ENCODE measurements around the gene CD93.

CD93 gene

DNA sequence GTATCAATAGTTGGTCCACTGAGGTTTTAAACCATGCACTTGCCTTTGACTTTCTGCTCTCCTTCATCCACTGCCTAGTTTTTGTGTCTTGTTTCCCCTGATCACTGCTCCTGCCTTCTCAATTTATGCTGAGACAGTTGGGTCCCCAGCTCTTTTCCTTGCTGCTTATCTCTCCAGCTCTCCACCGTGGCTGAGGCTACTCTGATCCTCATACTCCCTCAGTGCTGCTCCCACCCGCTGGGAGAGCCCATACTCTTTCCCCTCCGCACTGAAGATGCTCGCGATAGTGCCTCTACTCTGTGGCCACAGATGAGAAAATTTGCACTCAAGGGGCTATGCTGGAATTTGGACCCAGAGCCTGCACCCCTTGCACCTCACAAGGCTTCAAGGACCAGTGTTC lies 33.2 kb downstream of the CD93 start:
- no peak for DNase-seq

DNA sequence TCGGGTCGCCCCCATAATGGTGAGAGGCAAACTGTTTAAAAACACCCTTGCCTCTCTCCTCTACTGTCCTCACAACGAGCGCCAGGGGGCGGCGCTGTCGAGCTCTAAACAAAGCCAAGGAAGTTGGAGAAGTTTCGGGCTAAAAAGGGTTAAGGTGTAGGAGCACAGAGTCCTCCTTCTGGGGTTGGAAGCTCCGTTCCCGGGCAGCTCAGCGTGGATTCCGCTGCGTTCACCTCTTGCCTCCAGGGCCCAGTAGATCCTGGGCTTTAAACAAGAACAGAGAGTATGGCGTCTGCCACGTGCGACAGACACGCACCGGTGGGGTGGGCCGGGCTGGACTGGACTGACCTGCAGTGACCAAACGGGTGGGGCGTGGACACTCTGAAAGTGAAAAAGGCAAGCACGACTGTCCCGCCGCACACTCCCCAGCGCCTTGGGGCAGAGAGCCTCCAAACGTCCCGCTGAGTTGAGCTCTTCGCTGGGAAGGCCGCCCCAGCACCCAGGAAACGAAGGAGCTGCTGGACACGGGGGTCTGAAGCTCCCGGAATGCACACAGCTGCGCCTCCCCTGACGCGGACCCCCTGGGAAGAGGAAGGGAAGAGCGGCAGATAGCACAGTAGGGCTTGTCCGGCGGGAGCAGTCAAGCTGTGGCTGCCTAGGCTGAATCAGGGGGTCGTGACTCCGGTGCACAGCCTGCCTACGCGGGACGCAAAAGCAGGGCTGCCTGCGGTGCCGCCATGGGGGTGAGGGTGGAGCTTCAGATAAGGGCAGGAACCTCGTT lies 35.1 kb downstream of the CD93 start:
- peak; percentile 76 for DNase-seq

DNA sequence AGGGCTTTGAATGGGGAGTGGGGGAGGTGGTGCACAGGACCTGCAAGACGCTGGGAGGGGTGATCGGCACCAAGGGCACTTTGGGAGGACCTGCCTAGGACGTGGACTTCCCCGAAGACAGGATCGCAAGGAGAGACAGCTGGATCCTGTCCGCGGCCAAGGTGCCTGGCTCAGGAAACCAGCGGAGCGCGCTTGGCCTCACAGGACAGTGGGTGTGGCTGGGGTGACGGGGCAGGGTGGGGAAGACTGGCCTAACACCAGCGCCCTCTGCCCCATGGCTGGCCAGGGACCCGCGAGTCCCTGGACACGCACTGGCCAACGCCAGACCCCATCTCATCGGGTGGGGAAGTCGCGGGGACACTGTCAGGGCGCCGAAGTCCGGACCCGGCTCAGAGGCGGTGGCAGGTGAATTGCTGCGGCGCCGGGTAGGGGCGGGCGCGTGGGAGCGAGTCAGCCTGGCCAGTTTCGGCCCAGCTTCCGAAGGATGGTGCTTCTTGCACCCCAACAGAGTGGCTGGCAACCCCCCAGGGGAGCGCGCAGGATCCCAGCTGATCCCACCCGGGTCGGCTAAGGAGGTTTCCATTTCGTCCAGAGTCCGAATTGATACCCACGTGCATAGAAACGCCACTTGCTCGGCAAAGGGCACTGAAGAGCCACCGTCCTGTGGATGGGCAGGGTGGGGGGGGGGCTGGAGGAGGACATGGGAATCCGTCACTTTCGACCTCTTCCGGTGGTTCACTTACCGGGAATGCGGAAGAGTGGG lies 35.9 kb downstream of the CD93 start:
- DNase-seq = no peak

DNA sequence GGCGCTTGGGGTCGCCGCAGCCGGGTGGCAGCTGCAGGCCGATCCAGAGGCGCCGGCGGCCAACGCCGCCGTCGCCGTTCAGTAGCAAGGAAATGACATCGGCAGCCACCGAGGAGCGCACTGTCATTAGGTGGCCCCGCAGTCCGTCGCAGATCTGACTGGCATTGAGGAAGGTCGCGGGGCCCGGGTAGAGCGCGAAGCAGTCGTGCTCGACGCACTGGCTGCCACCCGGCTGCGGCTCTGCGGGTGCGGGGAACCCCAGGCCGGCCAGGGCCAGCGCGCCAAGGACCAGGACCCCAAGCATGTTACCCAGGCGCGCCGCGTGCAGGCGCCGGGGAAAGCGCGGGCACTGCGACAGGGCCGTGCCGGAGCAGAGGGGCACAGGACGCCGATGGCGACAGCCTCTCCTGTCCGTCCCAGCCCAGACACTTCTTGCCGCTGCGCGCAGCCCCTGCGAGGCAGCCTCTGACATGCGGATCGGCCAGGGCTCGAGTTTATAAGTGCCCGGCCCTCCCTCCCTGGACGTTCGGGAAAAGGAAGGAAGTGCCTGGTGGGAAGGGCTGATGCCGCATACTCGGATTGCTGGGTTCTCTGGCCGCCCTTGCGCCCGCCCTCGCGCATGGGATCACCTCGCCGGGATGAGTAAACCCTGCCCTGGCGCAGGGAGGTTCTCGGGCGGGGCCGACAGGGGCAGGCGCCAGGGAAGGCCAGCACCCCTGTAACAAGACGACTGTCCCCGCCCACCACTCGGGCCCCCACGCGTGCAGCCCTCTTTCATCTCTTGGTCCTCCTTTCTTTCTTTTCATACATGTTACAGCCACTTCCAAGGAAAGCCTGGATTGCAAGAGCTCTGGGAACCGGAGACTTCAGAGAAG lies 36.7 kb downstream of the CD93 start, which contains the start of gene THBD:
Gene THBD, minus strand, starts transcription at position 472 of the 875 bp plus-strand sequence. Its CDS starts 168 bp downstream, at position 304.
- DNase-seq = peak; percentile 27

DNA sequence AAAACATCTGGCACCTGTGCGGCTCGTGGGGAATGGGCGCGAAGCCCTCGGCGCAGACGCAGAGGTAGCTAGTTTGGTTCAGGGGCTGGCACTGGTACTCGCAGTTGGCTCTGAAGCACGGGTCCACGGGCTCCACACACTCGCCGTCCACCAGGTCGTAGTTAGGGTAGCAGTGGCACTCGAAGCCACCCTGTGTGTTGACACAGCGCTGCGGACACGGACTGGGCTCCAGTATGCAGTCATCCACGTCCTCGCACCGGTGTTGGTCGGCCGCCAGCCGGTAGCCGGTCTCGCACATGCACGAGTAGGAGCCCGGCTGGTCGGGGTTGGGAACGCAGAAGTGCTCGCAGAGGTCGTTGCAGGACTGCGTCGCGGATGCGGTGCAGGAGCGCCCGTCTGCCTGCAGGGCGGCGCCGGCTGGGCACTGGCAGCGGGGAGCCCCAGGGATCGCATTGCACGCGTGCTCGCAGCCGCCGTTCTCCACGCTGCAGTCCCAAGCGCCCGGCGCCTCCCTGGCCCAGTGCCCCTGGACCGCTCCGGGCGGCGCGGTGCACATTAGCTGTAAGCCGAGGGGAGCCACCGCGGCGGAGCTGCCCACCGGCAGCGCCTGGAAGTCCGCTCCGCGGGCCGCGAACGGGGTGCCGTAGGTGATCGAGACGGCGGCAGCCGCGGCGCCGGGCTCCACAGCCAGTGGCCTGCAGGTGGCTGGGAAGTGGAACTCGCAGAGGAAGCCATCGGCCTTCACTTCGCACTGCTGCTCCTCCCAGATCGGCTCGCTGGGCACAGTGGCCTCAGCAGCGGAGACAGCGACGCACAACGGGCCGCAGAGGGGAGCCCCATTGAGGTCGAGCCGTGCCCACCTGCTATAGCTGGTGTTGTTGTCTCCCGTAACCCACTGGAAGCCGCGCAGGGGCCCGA lies 37.6 kb downstream of the CD93 start:
- peak; percentile 70 for DNase-seq

DNA sequence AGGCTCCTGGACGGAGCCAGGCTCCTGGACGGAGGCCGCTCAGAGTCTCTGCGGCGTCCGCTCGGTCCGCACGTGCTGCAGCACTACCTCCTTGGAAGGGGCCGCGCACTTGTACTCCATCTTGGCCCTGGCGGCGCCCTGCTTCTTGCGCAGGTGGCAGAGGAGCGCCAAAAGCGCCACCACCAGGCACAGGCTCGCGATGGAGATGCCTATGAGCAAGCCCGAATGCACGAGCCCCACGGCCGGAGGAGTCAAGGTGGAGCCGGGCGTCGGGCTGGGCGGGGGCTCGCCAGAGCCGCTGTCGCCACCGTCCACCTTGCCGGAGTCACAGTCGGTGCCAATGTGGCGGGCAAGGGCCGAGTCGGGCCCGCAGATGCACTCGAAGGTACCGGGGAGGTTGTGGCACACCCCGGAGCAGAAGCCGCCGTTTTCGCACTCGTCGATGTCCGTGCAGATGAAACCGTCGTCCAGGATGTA lies 38.3 kb downstream of the CD93 start:
- peak; percentile 24 for DNase-seq

DNA sequence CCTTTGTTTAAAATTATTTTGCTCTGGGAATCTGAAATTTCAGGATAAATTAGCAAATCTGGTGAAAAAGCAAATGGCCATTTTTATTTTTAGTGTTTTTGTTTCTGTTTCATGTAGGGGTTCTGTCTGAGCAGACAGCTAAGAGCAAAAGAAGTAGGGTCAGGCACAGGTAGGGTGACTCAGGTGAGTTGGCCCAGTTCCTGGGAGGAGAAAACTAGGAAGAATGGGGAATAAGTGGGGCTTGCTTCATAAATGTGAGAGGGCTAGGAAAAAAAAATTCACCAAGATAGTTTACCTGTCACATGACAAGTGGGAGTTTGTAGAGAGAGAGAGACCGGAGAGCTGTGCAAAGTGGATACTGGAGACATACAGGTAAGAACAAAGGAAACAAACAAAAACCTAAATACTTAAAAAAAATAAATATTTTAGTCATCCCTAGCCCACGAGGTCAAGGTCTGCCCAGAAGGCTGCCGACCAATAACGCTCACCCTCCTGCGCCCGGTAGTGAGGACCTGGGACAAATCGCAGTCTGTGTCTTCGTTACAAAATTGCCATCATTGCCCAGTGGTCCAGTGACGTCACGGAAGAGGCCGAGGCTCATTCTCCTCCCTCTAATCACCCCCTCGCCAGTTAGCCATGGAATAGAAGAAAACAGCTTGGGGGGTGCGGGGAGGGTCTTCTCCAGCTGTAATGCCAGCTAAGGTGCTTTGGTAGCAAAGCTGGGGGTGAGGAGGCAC lies 39.0 kb downstream of the CD93 start:
- DNase-seq = no peak

DNA sequence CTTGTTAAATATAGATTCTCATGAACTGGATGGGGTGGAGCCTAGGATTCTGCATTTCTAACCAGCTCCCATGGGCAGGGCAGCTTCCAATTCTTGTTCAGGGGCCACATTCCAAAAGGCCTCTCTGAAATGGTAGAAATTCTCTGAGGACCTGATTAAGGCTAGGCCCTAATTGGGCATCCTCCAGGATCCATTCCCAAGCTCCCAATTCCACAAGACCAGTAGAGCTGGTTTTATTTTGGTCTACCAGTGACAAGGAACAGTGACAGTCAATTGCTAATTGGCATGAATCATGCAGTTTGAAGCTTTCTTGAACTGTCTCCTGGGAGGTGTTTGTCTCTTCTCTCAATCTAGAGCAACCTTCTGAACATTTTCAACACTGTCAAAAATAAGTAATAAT lies 39.7 kb downstream of the CD93 start:
- no peak for DNase-seq

DNA sequence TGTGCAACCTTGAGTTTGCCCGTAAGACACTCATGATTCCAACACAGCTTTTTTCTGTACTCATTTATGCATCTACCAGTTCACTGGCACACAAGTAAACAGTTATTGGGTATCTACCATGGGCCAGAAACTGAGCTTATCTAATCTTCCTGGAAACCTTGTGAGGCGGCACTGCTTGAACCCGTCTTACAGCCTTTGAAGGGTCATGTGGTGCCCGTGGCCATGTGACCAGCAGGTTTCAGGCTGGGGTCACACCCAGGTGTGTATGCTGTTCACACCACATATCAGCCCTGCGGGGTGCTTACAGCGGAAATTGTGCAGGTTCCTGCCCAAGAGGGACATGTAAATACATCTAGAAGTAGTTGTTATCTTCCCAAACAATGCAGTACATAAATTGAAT lies 42.7 kb downstream of the CD93 start:
- DNase-seq = no peak

DNA sequence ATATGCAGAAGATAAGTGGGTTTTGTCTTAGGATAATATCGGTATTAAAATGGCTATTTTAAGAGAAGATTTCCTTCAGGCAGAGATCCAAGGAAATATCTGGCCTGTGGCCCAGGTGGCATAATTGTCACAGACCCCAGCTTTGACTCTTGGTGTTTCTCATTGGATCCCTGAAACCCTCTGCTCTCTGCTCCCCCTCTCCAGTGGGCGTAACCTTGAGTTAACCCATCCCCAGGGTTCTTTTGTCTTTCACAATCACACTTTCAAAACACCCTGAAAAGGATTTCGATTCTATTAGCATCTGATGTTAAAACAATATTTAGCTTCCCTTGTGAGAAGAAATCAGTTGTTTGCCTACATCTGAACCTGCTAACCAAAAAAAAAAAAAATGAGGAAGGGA lies 43.9 kb downstream of the CD93 start:
- DNase-seq = no peak

DNA sequence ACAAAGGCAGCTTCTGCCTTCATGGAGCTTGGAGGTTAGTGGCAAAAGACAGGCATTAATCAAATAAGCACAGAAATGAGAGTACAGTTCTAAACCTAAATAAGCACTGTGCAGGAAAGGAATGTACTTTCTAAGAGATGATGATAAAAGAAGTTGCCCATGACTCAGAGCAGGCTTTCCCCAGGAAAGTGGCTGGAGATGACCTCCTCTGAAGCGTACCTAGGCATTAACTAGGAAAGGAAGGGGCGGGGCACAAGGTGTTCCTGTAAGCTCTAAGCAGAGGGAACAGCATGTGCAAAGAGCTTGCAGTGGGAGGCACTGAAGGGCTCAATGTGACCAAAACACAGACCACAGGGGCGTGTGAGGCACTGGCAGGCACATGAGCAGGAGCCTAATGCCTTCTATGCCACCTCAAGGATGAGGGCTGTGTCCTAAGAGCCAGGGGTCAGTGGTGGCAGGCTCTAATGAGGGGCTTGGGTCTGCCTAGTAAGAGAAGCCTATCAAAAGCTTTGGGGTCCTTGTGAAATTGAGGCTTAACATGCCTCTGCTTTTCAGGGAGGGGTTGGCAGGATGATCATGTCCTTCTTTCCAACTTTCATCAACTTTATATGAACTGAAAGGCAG lies 46.1 kb downstream of the CD93 start:
- DNase-seq = no peak

DNA sequence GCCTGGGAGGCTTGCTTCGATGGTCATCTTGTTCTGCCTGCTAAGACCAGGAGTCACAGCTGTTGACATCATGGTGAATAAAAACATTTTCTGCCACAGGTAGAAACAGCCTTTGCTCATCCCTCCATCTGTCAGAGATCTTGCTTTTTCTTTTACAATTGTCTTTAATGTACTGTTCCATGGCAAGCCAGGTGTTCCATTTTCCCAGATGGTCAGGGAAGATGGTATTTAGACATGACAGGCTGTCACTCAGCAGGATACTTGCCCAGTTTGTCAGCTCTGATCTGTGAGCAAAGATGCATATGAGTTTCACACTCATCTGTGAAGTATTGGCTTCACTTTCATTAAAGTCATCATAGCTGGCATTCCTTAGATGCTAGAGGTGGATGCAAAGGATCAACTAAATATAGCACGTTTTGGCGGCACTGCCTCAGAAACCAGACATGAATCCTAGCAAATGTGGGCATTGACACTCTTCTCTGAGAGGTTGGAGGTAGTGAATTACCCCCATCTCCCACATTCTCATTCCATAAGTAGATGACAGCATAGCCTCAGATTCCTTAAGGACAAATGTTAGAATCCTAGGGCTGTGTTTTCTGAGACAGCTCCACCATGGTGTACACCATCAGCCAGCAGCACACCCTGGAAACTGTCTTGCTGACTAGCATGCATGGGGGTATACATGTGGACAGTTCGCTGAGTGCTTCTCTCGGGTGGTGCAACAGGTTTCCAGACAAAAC lies 46.8 kb downstream of the CD93 start:
- DNase-seq = no peak

DNA sequence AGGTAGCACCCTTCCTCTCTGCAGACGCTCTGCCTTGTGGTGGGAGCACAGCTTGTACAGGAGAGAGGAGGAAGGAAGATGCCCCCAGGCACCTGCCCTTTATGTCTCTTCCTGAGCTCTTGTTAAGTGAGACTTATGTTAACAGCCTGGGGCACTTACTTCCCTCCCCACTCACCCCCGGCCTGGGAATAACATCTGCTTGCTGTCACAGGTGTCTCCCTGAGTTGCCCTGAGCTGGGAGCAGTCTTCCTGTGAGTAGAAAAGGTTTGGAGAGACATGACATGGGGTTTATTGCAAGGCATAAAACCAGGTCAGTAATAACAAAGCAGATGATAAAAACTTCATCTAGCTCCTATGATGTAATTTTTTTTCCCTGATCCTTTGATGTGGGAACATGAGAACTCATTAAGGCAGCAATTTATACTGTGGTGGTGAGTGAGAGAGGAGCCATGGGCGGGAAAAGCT lies 49.1 kb downstream of the CD93 start:
- DNase-seq = no peak

DNA sequence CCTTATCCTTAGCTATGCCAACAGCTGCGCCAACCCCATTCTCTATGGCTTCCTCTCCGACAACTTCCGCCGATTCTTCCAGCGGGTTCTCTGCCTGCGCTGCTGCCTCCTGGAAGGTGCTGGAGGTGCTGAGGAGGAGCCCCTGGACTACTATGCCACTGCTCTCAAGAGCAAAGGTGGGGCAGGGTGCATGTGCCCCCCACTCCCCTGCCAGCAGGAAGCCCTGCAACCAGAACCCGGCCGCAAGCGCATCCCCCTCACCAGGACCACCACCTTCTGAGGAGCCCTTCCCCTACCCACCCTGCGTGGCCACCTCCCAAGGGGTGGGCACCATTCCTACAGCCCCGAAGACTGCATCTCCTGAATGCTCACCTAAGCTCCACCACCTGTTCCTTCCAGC lies 49.8 kb downstream of the CD93 start:
- DNase-seq = no peak

DNA sequence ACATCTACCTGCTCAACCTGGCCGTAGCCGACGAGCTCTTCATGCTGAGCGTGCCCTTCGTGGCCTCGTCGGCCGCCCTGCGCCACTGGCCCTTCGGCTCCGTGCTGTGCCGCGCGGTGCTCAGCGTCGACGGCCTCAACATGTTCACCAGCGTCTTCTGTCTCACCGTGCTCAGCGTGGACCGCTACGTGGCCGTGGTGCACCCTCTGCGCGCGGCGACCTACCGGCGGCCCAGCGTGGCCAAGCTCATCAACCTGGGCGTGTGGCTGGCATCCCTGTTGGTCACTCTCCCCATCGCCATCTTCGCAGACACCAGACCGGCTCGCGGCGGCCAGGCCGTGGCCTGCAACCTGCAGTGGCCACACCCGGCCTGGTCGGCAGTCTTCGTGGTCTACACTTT lies 50.4 kb downstream of the CD93 start:
- no peak for DNase-seq

DNA sequence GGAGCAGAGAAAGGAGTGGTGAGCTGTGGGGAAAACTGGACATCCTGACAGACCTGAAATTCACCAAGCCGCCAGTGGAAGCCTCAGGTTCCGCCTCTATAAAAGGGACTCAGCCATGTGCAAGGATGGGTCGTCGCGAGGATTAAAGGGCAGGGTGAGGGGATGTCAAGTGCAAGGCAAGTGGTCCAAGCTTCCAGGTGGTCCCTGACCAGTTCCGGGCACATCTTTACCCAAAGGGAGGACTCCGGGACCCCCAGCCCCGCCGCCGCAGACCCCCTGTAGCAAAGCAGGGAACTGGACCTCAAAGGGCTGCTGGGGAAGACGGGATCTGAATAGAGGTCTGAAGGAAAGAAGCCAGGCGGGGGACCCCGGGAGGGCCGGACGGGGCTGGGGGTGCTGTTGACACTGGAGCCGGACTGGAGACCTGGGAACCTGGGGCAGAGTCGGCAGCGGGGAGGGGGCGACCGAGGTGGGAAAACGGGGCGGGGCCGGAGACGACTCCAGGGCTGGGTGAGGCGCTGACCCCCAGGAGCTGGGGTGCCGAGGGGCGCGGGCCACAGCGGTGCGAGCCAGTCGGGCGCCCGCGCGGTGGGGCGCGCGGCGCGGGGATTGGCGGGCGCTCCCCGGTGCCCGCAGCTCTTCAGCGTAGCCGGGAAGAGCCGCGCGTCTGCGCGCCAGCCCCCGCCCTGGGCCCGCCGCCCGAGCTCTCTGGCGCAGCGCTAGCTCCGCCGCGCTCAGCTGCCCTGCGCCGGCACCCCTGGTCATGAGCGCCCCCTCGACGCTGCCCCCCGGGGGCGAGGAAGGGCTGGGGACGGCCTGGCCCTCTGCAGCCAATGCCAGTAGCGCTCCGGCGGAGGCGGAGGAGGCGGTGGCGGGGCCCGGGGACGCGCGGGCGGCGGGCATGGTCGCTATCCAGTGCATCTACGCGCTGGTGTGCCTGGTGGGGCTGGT lies 51.1 kb downstream of the CD93 start, which contains the start of gene SSTR4:
Gene SSTR4, plus strand, starts transcription at position 592 of the 951 bp plus-strand sequence. Its CDS starts 172 bp downstream, at position 764.
- DNase-seq = no peak

DNA sequence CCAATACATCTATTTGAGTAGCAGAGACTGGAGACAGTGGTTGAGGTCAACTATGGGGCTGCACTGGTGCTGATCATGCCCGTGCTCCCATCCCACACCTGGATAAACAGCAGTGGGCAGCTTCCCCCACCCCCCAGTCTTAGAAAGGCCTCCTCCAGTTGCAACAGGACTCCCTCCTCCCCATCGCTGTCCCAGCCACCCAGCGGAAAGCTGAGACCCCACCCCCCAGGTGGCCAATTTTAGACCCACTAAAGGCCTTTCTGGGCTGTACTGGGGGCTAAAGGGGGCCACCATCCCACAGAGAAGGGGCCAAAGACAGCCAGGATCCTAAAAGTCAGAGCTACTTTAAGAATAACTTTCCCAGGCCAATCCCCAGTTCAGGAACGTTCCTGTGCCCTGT lies 52.2 kb downstream of the CD93 start:
- DNase-seq = no peak

DNA sequence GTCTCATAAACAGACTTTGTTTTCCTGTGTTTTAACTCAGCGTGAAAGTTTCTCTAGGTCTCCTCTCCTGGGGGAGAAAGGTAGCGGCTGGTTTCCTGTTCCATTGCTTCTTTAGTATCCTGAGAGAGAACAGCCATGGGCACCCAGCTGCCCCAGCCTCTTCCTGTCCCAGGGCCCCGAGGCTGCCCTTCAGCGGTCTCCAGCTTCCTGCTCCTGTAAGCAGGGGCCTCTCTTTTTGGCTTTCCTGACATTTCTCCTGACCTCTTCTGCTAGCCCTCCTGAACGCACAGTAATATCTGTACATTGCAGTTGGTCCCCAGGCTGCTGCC lies 53.4 kb downstream of the CD93 start:
- no peak for DNase-seq

Data from activated CD4-positive, alpha-beta T cell treated with anti-CD3 and anti-CD28 coated beads, Interleukin-2, Interleukin-6, amounts not matched to agents 100 ng/mL and 50 ng/mL, durations not matched to agents 16 hours and 8 hours (primary cell).